ENCODE results near the gene MYG1.

The MYG1 gene

DNA sequence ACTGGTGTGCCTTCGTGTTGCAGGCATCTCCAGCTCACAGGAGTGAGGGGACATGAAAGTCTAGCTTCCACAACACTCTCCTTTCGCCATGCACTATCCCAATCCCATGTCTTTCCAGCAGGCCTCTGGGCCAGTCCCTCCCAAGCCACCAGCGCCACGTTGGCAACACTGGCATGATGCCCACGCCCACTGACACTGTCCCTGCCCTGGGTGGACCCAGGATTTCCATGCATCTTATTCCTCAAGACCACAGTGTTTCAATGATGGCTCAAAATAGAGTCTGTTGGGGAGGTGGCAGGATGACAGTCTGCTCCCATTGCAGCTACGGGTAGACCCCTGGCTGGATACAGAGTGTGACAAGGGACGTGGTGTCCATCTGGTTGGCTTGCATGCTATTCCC, 34.4 kb downstream of the MYG1 start:
- H3K9me3 Mint-ChIP-seq = no peaks in the 10 kb centered on the region
- no peak overlapping the region for H3K4me3 Mint-ChIP-seq
- no peak overlapping the region for H3K27ac Mint-ChIP-seq
- peaks cover 70% of the 10 kb centered on the region for H3K4me1 Mint-ChIP-seq
- no peak for DNase-seq
- TF ChIP-seq, protein P1, sequence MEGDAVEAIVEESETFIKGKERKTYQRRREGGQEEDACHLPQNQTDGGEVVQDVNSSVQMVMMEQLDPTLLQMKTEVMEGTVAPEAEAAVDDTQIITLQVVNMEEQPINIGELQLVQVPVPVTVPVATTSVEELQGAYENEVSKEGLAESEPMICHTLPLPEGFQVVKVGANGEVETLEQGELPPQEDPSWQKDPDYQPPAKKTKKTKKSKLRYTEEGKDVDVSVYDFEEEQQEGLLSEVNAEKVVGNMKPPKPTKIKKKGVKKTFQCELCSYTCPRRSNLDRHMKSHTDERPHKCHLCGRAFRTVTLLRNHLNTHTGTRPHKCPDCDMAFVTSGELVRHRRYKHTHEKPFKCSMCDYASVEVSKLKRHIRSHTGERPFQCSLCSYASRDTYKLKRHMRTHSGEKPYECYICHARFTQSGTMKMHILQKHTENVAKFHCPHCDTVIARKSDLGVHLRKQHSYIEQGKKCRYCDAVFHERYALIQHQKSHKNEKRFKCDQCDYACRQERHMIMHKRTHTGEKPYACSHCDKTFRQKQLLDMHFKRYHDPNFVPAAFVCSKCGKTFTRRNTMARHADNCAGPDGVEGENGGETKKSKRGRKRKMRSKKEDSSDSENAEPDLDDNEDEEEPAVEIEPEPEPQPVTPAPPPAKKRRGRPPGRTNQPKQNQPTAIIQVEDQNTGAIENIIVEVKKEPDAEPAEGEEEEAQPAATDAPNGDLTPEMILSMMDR (IDR thresholded peaks at IDR 0.05) = no peak
- H3K36me3 Mint-ChIP-seq (ENCODE audit: low read depth) = no peaks in the 10 kb centered on the region
- peaks cover 22% of the 10 kb centered on the region for H3K27me3 Mint-ChIP-seq (ENCODE audit: low read depth, poor library complexity)

GRCh38 chr12:53334822-53335221, 35.3 kb downstream of the MYG1 start:
- DNase-seq = no peak
- peaks cover 64% of the 10 kb centered on the region for H3K4me1 Mint-ChIP-seq
- no peaks in the 10 kb centered on the region for H3K9me3 Mint-ChIP-seq
- peak overlapping the region; percentile 71 for H3K27ac Mint-ChIP-seq
- TF ChIP-seq, protein P1 (IDR thresholded peaks at IDR 0.05) = no peak
- no peak overlapping the region for H3K4me3 Mint-ChIP-seq
- H3K27me3 Mint-ChIP-seq (ENCODE audit: low read depth, poor library complexity) = peaks cover 21% of the 10 kb centered on the region
- H3K36me3 Mint-ChIP-seq (ENCODE audit: low read depth) = no peaks in the 10 kb centered on the region

- Mint-ChIP-seq H3K4me3 (peak within 1 kb of the TSS; percentile 42), H3K27ac (no peak within 1 kb of the TSS), H3K27me3 (ENCODE audit: low read depth, poor library complexity) (peaks cover 19% of the 10 kb centered on the region), H3K9me3 (no peaks in the 10 kb centered on the region), H3K4me1 (peaks cover 64% of the 10 kb centered on the region), H3K36me3 (ENCODE audit: low read depth) (no peaks in the 10 kb centered on the region)
- DNase-seq = peak; percentile 26
- TF ChIP-seq, protein P1 (IDR thresholded peaks at IDR 0.05) = no peak
Measured at GRCh38 chr12:53336181-53336681, 36.7 kb downstream of the MYG1 start, which contains the start of gene SP7. Gene SP7, minus strand, starts transcription at chr12:53336354. Its CDS starts 708 bp downstream, at chr12:53335646.

GRCh38 chr12:53338017-53338416, 38.5 kb downstream of the MYG1 start:
- DNase-seq = no peak
- no peaks in the 10 kb centered on the region for H3K36me3 Mint-ChIP-seq (ENCODE audit: low read depth)
- H3K27ac Mint-ChIP-seq = no peak overlapping the region
- TF ChIP-seq, protein P1 (IDR thresholded peaks at IDR 0.05) = no peak
- H3K27me3 Mint-ChIP-seq (ENCODE audit: low read depth, poor library complexity) = peaks cover 19% of the 10 kb centered on the region
- peaks cover 59% of the 10 kb centered on the region for H3K4me1 Mint-ChIP-seq
- H3K9me3 Mint-ChIP-seq = no peaks in the 10 kb centered on the region
- no peak overlapping the region for H3K4me3 Mint-ChIP-seq

- Mint-ChIP-seq H3K36me3 (ENCODE audit: low read depth) (no peaks in the 10 kb centered on the region), H3K4me1 (peaks cover 59% of the 10 kb centered on the region), H3K27ac (no peak overlapping the region), H3K4me3 (no peak overlapping the region), H3K27me3 (ENCODE audit: low read depth, poor library complexity) (peaks cover 15% of the 10 kb centered on the region), H3K9me3 (no peaks in the 10 kb centered on the region)
- DNase-seq = no peak
- TF ChIP-seq, protein P1 (IDR thresholded peaks at IDR 0.05) = no peak
Measured at GRCh38 chr12:53338916-53339315, 39.4 kb downstream of the MYG1 start.

- H3K4me1 Mint-ChIP-seq = peaks cover 56% of the 10 kb centered on the region
- no peak overlapping the region for H3K27ac Mint-ChIP-seq
- TF ChIP-seq, protein P1 (IDR thresholded peaks at IDR 0.05) = no peak
- H3K9me3 Mint-ChIP-seq = no peaks in the 10 kb centered on the region
- no peak overlapping the region for H3K4me3 Mint-ChIP-seq
- no peak for DNase-seq
- no peaks in the 10 kb centered on the region for H3K36me3 Mint-ChIP-seq (ENCODE audit: low read depth)
- peaks cover 8% of the 10 kb centered on the region for H3K27me3 Mint-ChIP-seq (ENCODE audit: low read depth, poor library complexity)
Measured at GRCh38 chr12:53340398-53340797, 40.9 kb downstream of the MYG1 start.

Data from nephron progenitor cell (in vitro differentiated cells).